IPS DF 6.9 (cell line): Measurements from ENCODE around the gene TOMM5.

Experiments
- DNase-seq: peaks from one replicate; pipeline ENCODE4 v3.0.0-alpha.2; 2013; ENCODE audit warnings: low read depth, low spot score
- H3K27ac ChIP-seq: one replicate; pipeline ENCODE4 v1.5.1; 2013; ENCODE audit warnings: low read length, control low read depth
- H3K27me3 ChIP-seq: 2 replicates; pipeline ENCODE4 v1.6.1; 2013; ENCODE audit warnings: mild to moderate bottlenecking, low read length; ENCODE audit not compliant: control insufficient read depth, insufficient read depth
- H3K36me3 ChIP-seq: 2 replicates; pipeline ENCODE4 v1.6.1; 2013; ENCODE audit warnings: low read length; ENCODE audit not compliant: control insufficient read depth, insufficient read depth
- H3K4me1 ChIP-seq: 2 replicates; pipeline ENCODE4 v1.6.1; 2013; ENCODE audit warnings: low read length; ENCODE audit not compliant: control insufficient read depth, insufficient read depth
- H3K4me3 ChIP-seq: 2 replicates; pipeline ENCODE4 v1.5.1; 2013; ENCODE audit warnings: mild to moderate bottlenecking, low read length
- H3K9me3 ChIP-seq: 2 replicates; pipeline ENCODE4 v1.6.1; 2013; ENCODE audit warnings: low read length, inconsistent platforms; ENCODE audit not compliant: control insufficient read depth, insufficient read depth
- WGBS: extraction: QIAGEN DNeasy Blood & Tissue Kit; methylation state at CpG from one replicate; pipeline ENCODE4 v1.1.7; 2013; ENCODE audit warnings: mixed read lengths, missing lambda C conversion rate; ENCODE audit not compliant: insufficient read length, insufficient coverage; 5-methylcytosine and 5-hydroxymethylcytosine counted together

The TOMM5 gene

GRCh38 chr9:37547328-37547878 is 45.0 kb downstream of the TOMM5 start:
- H3K27ac ChIP-seq, result no peak overlapping the region
- DNase-seq, result no peak
- no peaks in the 10 kb centered on the region for H3K36me3 ChIP-seq
- no peaks in the 10 kb centered on the region for H3K27me3 ChIP-seq
- H3K4me1 ChIP-seq, result no peaks in the 10 kb centered on the region
- H3K9me3 ChIP-seq, result no peaks in the 10 kb centered on the region
- H3K4me3 ChIP-seq, result no peak overlapping the region
- no CpG with 5 or more reads among the region's 5 CpGs for WGBS

DNA sequence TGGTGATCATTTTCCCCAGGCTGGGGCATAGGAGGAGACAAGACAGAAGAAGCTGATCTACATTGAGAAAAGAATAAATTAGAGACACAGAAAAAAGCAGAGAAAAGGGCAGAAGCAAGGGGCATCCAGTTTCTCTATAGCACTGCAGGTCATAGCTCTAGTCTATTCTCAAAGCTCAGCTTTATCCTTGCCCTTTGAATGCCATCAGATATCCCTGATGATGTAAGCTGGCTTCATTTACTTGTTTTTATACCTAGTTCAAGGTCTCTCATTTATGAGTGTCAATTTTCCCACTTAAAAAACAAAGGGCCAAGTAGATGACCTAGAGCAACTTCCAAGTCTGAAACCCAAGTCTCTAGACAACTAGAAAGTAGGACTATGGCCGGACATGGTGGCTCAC is 48.9 kb downstream of the TOMM5 start:
- no peaks in the 10 kb centered on the region for H3K9me3 ChIP-seq
- no peak for DNase-seq
- H3K27ac ChIP-seq, result no peak overlapping the region
- WGBS, result no CpG with 5 or more reads among the region's 1 CpG
- H3K4me3 ChIP-seq, result no peak overlapping the region
- H3K36me3 ChIP-seq, result peaks cover 5% of the 10 kb centered on the region; the same call in 1 of the 2 replicates
- H3K4me1 ChIP-seq, result no peaks in the 10 kb centered on the region
- no peaks in the 10 kb centered on the region for H3K27me3 ChIP-seq

- DNase-seq, result no peak
- no peaks in the 10 kb centered on the region for H3K9me3 ChIP-seq
- H3K4me1 ChIP-seq, result no peaks in the 10 kb centered on the region
- H3K36me3 ChIP-seq, result peaks cover 5% of the 10 kb centered on the region; the same call in 1 of the 2 replicates
- no peaks in the 10 kb centered on the region for H3K27me3 ChIP-seq
- no peak overlapping the region for H3K27ac ChIP-seq
- no CpG with 5 or more reads among the region's 1 CpG for WGBS
- H3K4me3 ChIP-seq, result no peak overlapping the region
Measured at GRCh38 chr9:37542895-37543294, 49.5 kb downstream of the TOMM5 start.

- Histone ChIP-seq H3K4me1 (no peaks in the 10 kb centered on the region), H3K9me3 (no peaks in the 10 kb centered on the region), H3K4me3 (no peak overlapping the region), H3K36me3 (peaks cover 5% of the 10 kb centered on the region; the same call in 1 of the 2 replicates), H3K27ac (no peak overlapping the region), H3K27me3 (no peaks in the 10 kb centered on the region)
- no CpG with 5 or more reads among the region's 6 CpGs for WGBS
- DNase-seq, result no peak
Measured at GRCh38 chr9:37542488-37542887, 49.9 kb downstream of the TOMM5 start.

- Histone ChIP-seq H3K9me3 (no peaks in the 10 kb centered on the region), H3K27me3 (no peaks in the 10 kb centered on the region), H3K4me1 (no peaks in the 10 kb centered on the region), H3K4me3 (no peak overlapping the region), H3K36me3 (peaks cover 5% of the 10 kb centered on the region; the same call in 1 of the 2 replicates), H3K27ac (no peak overlapping the region)
- DNase-seq, result no peak
- WGBS, result no CpG with 5 or more reads among the region's 8 CpGs
Measured at GRCh38 chr9:37541465-37541864, 50.9 kb downstream of the TOMM5 start.

DNA sequence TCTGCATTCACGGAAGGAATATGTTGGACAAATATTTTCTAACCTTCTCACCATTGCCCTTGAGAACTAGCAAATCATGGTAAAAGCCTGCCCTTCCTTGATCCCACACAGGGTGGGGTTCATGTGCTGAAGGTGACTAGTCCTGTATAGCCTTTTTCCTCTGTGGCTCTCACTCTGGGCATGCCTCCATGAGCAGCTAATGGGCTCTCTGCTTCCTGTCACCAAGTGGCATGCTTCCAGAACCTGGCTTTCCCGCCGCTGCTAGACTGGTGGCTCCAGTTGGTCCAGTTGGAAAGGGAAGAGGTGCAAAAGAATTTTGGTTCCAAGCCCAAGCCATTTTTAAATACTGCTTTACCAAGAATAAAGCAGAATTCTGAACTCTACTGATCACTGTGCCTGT is 51.8 kb downstream of the TOMM5 start:
- Histone ChIP-seq H3K27ac (no peak overlapping the region), H3K36me3 (peaks cover 5% of the 10 kb centered on the region; the same call in 1 of the 2 replicates), H3K27me3 (no peaks in the 10 kb centered on the region), H3K9me3 (no peaks in the 10 kb centered on the region), H3K4me1 (no peaks in the 10 kb centered on the region), H3K4me3 (no peak overlapping the region)
- no CpG with 5 or more reads among the region's 3 CpGs for WGBS
- no peak for DNase-seq

DNA sequence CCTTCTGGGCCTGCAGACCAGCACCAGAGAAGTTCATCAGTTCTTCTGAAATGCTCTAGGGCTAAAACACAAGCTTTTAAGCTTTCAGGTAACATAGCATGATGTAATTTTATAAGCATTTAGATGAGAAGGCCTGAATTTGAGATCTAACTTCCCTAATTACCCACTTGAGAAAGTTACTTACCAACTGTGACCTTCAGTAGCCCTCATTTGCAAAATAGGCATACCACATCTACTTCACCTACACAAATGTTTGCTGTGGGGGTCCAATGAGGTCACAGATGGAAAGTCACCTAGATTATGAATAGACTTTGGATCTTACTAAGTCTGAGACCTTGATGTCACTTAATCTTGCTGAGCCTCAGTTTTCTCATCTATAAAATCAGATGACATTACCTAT is 52.8 kb downstream of the TOMM5 start:
- Histone ChIP-seq H3K27me3 (no peaks in the 10 kb centered on the region), H3K36me3 (peaks cover 5% of the 10 kb centered on the region; the same call in 1 of the 2 replicates), H3K27ac (no peak overlapping the region), H3K4me3 (no peak overlapping the region), H3K4me1 (no peaks in the 10 kb centered on the region), H3K9me3 (no peaks in the 10 kb centered on the region)
- no peak for DNase-seq
